ENCODE data around the gene DIAPH3.

DNA sequence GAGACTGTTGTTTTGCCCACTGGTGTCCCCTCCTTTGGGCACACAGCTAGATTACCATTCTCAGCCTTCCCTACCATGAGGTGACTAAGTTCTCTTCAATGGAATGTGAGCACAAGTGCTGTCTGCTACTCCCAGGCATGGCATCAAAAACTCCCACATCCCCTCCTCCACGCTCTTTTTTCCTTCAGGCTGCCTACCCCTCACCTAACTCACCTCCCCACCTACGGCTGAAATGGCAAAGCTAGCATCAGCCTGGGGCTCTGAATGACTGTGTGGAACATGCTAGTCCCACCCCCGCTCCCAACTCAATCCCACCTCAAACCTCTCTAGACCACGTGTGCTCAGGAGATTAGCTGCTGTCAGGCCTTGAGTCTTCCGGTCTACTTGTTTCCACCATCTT, 512.2 kb downstream of the DIAPH3 start:
- TF ChIP-seq CTCF (IDR thresholded peaks at IDR 0.05) = no peak
- no peak for TF ChIP-seq EZH2 (IDR thresholded peaks at IDR 0.05; ENCODE audit: borderline replicate concordance, insufficient read depth, low read depth, low read length, poor library complexity, severe bottlenecking)
